WTC11 (cell line): Measurements from ENCODE around the gene PIK3C3. TPM values are rescaled to one million over a fixed set of nuclear protein-coding genes. Genes with fewer than 3 reads are reported as not detected.

Source experiments
- ATAC-seq: fragments of 200-7000 bp; cut with Tn5 transposase; 2 replicates; pipeline ENCODE4 v1.10.0; 2021; ENCODE audit warnings: mild to moderate bottlenecking, moderate library complexity
- CTCF ChIA-PET: fragments of 300-600 bp; sonication (Branson Sonifier 250); formaldehyde crosslinking; loops from one replicate; lab custom pipeline; 2021; ENCODE audit warnings: antibody characterized with exemption; lab: Charles Lee
- POLR2A ChIA-PET: fragments of 350-600 bp; sonication (Branson Sonifier 250); formaldehyde crosslinking; loops from one replicate; lab custom pipeline; 2021; ENCODE audit warnings: antibody characterized with exemption; lab: Charles Lee
- DNase-seq: peaks from one replicate; pipeline ENCODE4 v3.0.0; 2021; ENCODE audit warnings: low spot score
- H3K27ac Mint-ChIP-seq: 2 replicates; pipeline ENCODE4 v1.8.0; 2021; ENCODE audit warnings: mixed read lengths
- H3K27me3 Mint-ChIP-seq: 2 replicates; pipeline ENCODE4 v1.8.0; 2021; ENCODE audit warnings: low read depth, mild to moderate bottlenecking, moderate library complexity, mixed read lengths
- H3K36me3 Mint-ChIP-seq: 2 replicates; pipeline ENCODE4 v1.8.0; 2021; ENCODE audit warnings: mixed read lengths
- H3K4me1 Mint-ChIP-seq: 2 replicates; pipeline ENCODE4 v1.8.0; 2022; ENCODE audit warnings: mixed read lengths
- H3K4me3 Mint-ChIP-seq: 2 replicates; pipeline ENCODE4 v1.8.0; 2021; ENCODE audit warnings: mild to moderate bottlenecking, moderate library complexity, mixed read lengths
- H3K9me3 Mint-ChIP-seq: 2 replicates; pipeline ENCODE4 v1.8.0; 2021; ENCODE audit warnings: mixed read lengths
- AR ChIP-seq: fragments of 250-450 bp; sonication (Bioruptor Pico); IDR thresholded peaks from 2 replicates; pipeline ENCODE4 v1.9.0; 2021; ENCODE audit warnings: mild to moderate bottlenecking
- CREM ChIP-seq: sonication (generic); formaldehyde crosslinking; IDR thresholded peaks from 2 replicates; pipeline ENCODE4 v1.8.1; 2022; ENCODE audit warnings: mild to moderate bottlenecking, missing genetic modification reagents, moderate library complexity
- CTCF ChIP-seq: fragments of 200-600 bp; IDR thresholded peaks from 2 replicates; pipeline ENCODE4 v1.8.0; 2022; ENCODE audit warnings: antibody characterized with exemption
- ELF4 ChIP-seq: sonication (generic); formaldehyde crosslinking; IDR thresholded peaks from 2 replicates; pipeline ENCODE4 v1.8.1; 2022; ENCODE audit warnings: low read depth, mild to moderate bottlenecking, moderate library complexity, missing genetic modification reagents
- FOXK1 ChIP-seq: sonication (generic); formaldehyde crosslinking; IDR thresholded peaks from 2 replicates; pipeline ENCODE4 v1.8.0; 2022; ENCODE audit warnings: mild to moderate bottlenecking, moderate library complexity, missing genetic modification reagents
- OVOL2 ChIP-seq: fragments of 250-450 bp; sonication (Bioruptor Pico); IDR thresholded peaks from 2 replicates; pipeline ENCODE4 v1.9.0; 2021; ENCODE audit warnings: mild to moderate bottlenecking, borderline replicate concordance
- USF2 ChIP-seq: sonication (generic); formaldehyde crosslinking; IDR thresholded peaks from 2 replicates; pipeline ENCODE4 v1.8.1; 2023; ENCODE audit warnings: mild to moderate bottlenecking, missing genetic modification reagents, moderate library complexity
- ZBTB21 ChIP-seq: sonication (generic); formaldehyde crosslinking; IDR thresholded peaks from 2 replicates; pipeline ENCODE4 v1.8.1; 2023; ENCODE audit warnings: mild to moderate bottlenecking, missing genetic modification reagents, borderline replicate concordance
- ZNF121 ChIP-seq: sonication (generic); formaldehyde crosslinking; IDR thresholded peaks from 2 replicates; pipeline ENCODE4 v1.8.0; 2023; ENCODE audit warnings: missing genetic modification reagents
- ZNF232 ChIP-seq: sonication (generic); formaldehyde crosslinking; IDR thresholded peaks from 2 replicates; pipeline ENCODE4 v1.8.0; 2022; ENCODE audit warnings: mild to moderate bottlenecking, missing genetic modification reagents
- ZNF263 ChIP-seq: sonication (generic); formaldehyde crosslinking; IDR thresholded peaks from 2 replicates; pipeline ENCODE4 v1.8.1; 2022; ENCODE audit warnings: low read depth, mild to moderate bottlenecking, moderate library complexity, missing genetic modification reagents
- ZNF317 ChIP-seq: sonication (generic); formaldehyde crosslinking; IDR thresholded peaks from 2 replicates; pipeline ENCODE4 v1.8.1; 2023; ENCODE audit warnings: low read depth, mild to moderate bottlenecking, moderate library complexity, missing genetic modification reagents, borderline replicate concordance
- ZNF416 ChIP-seq: fragments of 250-450 bp; sonication (Bioruptor Pico); IDR thresholded peaks from 2 replicates; pipeline ENCODE4 v1.9.0; 2021; ENCODE audit warnings: mild to moderate bottlenecking, inconsistent platforms
- ZNF512 ChIP-seq: sonication (generic); formaldehyde crosslinking; IDR thresholded peaks from 2 replicates; pipeline ENCODE4 v1.8.1; 2022; ENCODE audit warnings: missing genetic modification reagents, borderline replicate concordance
- ZNF671 ChIP-seq: fragments of 250-450 bp; sonication (Bioruptor Pico); IDR thresholded peaks from 2 replicates; pipeline ENCODE4 v1.8.0; 2021; ENCODE audit warnings: mild to moderate bottlenecking
- ZSCAN18 ChIP-seq: fragments of 250-450 bp; sonication (Bioruptor Pico); IDR thresholded peaks from 2 replicates; pipeline ENCODE4 v2.1.2; 2022; ENCODE audit warnings: mild to moderate bottlenecking, moderate library complexity
- total RNA-seq: library from RNA; stranded (reverse); gene quantifications from 3 replicates; pipeline ENCODE4 v1.2.3, GENCODE V29; 2021

Gene PIK3C3
- total RNA-seq, 1 experiment from 2014 or later = 40.4 TPM

- ChIA-PET POLR2A (no interaction called here), CTCF (no interaction called here)
- Mint-ChIP-seq H3K9me3 (no peaks in the 10 kb centered on the region), H3K27ac (no peak overlapping the region), H3K27me3 (no peaks in the 10 kb centered on the region), H3K36me3 (no peaks in the 10 kb centered on the region), H3K4me1 (peaks cover 27% of the 10 kb centered on the region), H3K4me3 (no peak overlapping the region)
- TF ChIP-seq CTCF = no peak
- TF ChIP-seq CREM (CRISPR knock-in tag) = no peak
- TF ChIP-seq ZNF512 = no peak
- TF ChIP-seq ZNF671 (CRISPR knock-in tag) = no peak
- no peak for TF ChIP-seq AR (CRISPR knock-in tag)
- no peak for TF ChIP-seq ELF4 (CRISPR knock-in tag)
- TF ChIP-seq ZNF121 = no peak
- TF ChIP-seq ZBTB21 (CRISPR knock-in tag) = no peak
- DNase-seq (no peak), ATAC-seq (no peak)
Observed at GRCh38 chr18:41938445-41938844, 16.6 kb upstream of the PIK3C3 start.

GRCh38 chr18:41939326-41939725 lies 15.7 kb upstream of the PIK3C3 start:
- ChIA-PET POLR2A (no interaction called here), CTCF (no interaction called here)
- peaks cover 25% of the 10 kb centered on the region for H3K4me1 Mint-ChIP-seq
- DNase-seq (no peak), ATAC-seq (no peak)
- H3K36me3 Mint-ChIP-seq = no peaks in the 10 kb centered on the region
- H3K27me3 Mint-ChIP-seq = no peaks in the 10 kb centered on the region
- H3K4me3 Mint-ChIP-seq = no peak overlapping the region
- no peaks in the 10 kb centered on the region for H3K9me3 Mint-ChIP-seq
- H3K27ac Mint-ChIP-seq = no peak overlapping the region
- TF ChIP-seq ZNF317 (CRISPR knock-in tag) = no peak
- TF ChIP-seq CTCF = no peak
- TF ChIP-seq ZNF232 = no peak
- no peak for TF ChIP-seq ZSCAN18
- TF ChIP-seq ZNF263 (CRISPR knock-in tag) = no peak
- no peak for TF ChIP-seq USF2 (CRISPR knock-in tag)
- no peak for TF ChIP-seq ZNF416 (CRISPR knock-in tag)
- no peak for TF ChIP-seq OVOL2 (CRISPR knock-in tag)
- no peak for TF ChIP-seq CREM (CRISPR knock-in tag)
- no peak for TF ChIP-seq FOXK1
- TF ChIP-seq, all 79 proteins: peak for 0
